Naive B cell (primary cell): ENCODE data around the gene C1QTNF12. TPM values are rescaled to one million over a fixed set of nuclear protein-coding genes. Genes with fewer than 3 reads are reported as not detected.

Experiments used
- ATAC-seq, 2 donors: fragments of 150-1000 bp; cut with Tn5 transposase; 2 replicates each; pipeline ENCODE4 v1.10.0; 2021; ENCODE audit warnings: low read depth in 2 of 2, mild to moderate bottlenecking in 2 of 2, moderate library complexity in 2 of 2
- DNase-seq: peaks from one replicate; pipeline ENCODE4 v3.0.0; 2022
- H3K27ac Mint-ChIP-seq, 6 donors: one replicate each; pipeline ENCODE4 v1.8.0; 2020 to 2022; ENCODE audit warnings: mild to moderate bottlenecking in 6 of 6, mixed read lengths in 6 of 6, moderate library complexity in 5 of 6, inconsistent platforms in 2 of 6
- H3K27me3 Mint-ChIP-seq, 3 donors: one replicate each; pipeline ENCODE4 v1.8.0; 2021 to 2022; ENCODE audit warnings: mixed read lengths in 3 of 3, mild to moderate bottlenecking in 1 of 3
- H3K36me3 Mint-ChIP-seq, 2 donors: one replicate each; pipeline ENCODE4 v1.8.0; 2020 to 2022; ENCODE audit warnings: mixed read lengths in 2 of 2, inconsistent platforms in 1 of 2, mild to moderate bottlenecking in 1 of 2
- H3K4me1 Mint-ChIP-seq, 3 donors: one replicate each; pipeline ENCODE4 v1.8.0; 2020 to 2022; ENCODE audit warnings: mixed read lengths in 3 of 3, inconsistent platforms in 1 of 3, mild to moderate bottlenecking in 1 of 3, moderate library complexity in 1 of 3
- H3K4me3 Mint-ChIP-seq, 8 donors: one replicate each; pipeline ENCODE4 v1.8.0; 2020 to 2022; ENCODE audit warnings: mild to moderate bottlenecking in 8 of 8, mixed read lengths in 8 of 8, moderate library complexity in 8 of 8, inconsistent platforms in 2 of 8
- H3K9me3 Mint-ChIP-seq, 7 donors: one replicate each; pipeline ENCODE4 v1.8.0; 2020 to 2022; ENCODE audit warnings: mixed read lengths in 7 of 7, mild to moderate bottlenecking in 5 of 7, inconsistent platforms in 2 of 7, moderate library complexity in 1 of 7
- polyA plus RNA-seq, 6 donors: library from polyadenylated mRNA; unstranded; fragments of 300-500 nt; fragmentation: Illumina TruSeq; gene quantifications; one replicate each; pipeline ENCODE4 v1.2.3, GENCODE V29; 2021; ENCODE audit warnings: low read depth in 6 of 6

C1QTNF12 gene
- polyA plus RNA-seq, 6 donors from 2014 or later, result not detected

DNA sequence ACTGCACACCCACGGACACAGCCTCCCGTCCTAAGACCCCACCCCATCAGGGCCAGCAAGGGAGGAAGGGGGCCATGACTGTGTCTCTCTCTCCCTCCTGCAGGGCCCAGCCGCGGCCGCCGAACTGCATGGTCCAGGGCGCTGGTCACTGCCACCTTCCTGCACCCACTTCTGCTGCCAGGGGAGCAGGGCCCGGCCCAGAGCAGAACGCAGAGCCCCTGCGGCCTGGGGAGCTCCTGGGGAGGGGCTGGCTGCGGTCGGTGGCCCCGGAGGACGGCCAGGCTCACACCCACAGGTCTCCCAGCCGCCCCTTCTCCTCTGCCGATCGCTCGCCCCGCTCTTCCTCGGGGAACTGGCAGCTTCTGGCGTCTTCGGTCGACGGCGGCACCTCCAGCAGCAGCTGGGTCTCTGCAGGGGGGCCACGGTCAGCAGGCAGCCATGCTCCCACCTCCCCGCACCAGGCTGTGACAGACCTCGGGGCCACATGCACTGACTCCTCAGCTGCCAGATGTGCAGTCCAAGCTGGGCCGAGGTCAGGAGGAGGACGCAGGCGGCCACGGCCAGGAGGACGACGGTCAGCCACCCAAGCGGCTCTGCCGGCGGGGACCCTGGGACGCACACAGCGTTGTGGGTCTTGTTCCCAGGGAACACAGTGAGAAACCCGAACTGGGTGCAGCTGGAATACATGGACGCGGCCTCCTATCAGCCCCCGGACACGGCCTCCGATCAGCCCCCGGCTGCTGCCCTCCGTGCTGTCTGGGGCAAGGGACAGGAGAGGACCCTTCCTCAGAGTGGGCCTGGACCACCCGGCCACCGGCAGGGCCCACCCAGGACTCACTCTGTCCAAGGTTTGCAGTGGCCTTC lies 42.7 kb downstream of the C1QTNF12 start:
- Mint-ChIP-seq H3K36me3 (no peaks in the 10 kb centered on the region), H3K9me3 (no peaks in the 10 kb centered on the region), H3K4me1 (peaks cover 16 to 28% (median 17%) of the 10 kb centered on the region in 3 donors), H3K27ac (peak overlapping the region in 2 of 6 donors; percentile 74 to 82), H3K27me3 (peaks cover 0 to 15% (median 9%) of the 10 kb centered on the region in 3 donors), H3K4me3 (peak overlapping the region in 2 of 8 donors; percentile 9 to 16)
- DNase-seq (no peak), ATAC-seq (no peak)

DNA sequence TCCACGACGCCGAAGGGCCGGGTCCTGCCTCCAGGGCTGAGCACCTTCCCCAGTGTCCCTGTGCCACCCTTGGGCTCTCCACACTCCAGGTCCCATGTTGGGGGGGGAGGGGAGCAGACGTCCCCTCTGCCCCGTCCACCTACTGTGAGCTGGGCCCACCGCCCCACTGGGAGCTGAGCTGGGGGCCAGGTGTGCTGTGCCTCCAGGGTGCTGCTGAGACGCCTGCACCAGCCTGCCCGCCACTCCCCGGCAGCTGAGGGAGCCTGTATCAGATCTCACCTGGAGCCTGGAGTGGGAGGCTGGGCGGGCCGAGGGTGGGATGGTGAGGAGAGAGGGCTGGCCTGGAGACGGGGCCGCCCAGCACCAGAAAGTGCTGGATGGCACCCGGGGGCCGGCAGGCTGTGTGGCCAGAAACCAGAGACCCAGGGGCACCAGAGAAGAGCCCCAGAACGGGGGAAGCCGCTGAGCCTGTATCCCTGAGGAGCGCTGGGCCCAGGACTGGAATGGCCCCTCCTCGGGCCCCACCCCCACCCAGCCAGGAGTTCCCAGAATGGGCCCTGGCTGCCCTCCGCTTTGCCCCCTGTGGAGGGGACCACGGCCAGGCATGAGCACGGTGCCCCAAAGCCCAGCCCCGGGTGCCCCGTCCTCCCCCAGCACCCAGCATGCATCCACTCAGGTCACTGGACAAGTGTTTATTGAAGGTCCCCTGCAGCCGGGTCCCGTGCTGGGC lies 43.5 kb downstream of the C1QTNF12 start:
- Mint-ChIP-seq H3K36me3 (no peaks in the 10 kb centered on the region), H3K27ac (peak overlapping the region in 3 of 6 donors; percentile 34 to 91 (median 82)), H3K9me3 (no peaks in the 10 kb centered on the region), H3K4me1 (peaks cover 9 to 20% (median 11%) of the 10 kb centered on the region in 3 donors), H3K4me3 (peak overlapping the region in 1 of 8 donors; percentile 27), H3K27me3 (peaks cover 0 to 7% (median 1%) of the 10 kb centered on the region in 3 donors)
- ATAC-seq (no peak), DNase-seq (no peak)

DNA sequence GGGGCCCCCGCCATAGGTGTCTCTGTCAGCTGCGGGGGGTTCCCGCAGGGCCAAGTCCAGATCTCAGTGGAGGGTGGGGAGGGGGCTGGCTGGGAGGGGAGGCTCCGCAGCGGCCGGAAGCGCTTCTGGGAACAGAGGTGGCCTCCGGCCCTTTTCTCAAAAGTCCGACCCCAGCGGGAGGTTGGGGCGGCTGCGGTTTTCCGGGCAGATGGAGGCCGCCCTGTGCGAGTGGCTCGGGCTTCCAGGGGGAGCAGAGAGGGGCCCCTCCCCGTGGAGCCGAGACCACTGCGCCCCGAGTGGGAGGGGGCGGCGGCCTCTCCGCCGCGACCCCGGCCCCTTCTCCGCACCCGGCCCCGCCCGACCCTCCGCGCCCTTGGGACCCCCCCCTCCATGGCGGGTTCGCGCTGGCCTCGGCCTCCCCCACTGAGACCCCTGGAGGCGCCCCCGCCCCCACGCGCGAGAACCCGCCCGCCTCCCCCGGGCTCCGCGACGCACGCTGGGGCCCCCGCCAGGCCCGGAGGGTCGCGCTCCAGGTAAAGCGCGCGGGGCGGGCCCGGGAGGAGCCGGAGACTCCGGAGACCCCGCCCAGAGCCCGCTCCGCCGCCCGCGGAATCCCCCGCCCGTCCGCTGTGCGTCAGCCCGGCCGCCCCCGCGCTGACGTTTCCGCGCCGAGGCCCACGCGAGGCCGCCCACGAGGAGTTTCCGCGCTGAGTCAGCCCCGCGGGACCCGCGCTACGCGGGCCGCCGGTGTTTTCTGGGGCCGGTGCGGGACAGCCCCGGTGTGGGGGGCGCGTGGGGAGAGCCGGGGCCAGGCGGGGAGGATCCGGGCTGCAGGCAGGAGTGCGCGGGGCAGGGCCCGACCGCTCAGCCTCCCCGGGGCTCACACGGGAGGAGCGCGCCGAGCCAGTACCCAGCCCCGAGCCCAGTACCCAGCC lies 45.4 kb downstream of the C1QTNF12 start:
- no peaks in the 10 kb centered on the region for H3K27me3 Mint-ChIP-seq
- DNase-seq (peak; percentile 93), ATAC-seq (peak; percentile 80 to 84)
- peak overlapping the region in 4 of 6 donors; percentile 76 to 97 (median 87) for H3K27ac Mint-ChIP-seq
- H3K4me3 Mint-ChIP-seq, result peak overlapping the region in 6 of 8 donors; percentile 29 to 58 (median 50)
- H3K9me3 Mint-ChIP-seq, result no peaks in the 10 kb centered on the region
- peaks cover 0 to 7% (median 5%) of the 10 kb centered on the region in 3 donors for H3K4me1 Mint-ChIP-seq
- no peaks in the 10 kb centered on the region for H3K36me3 Mint-ChIP-seq

DNA sequence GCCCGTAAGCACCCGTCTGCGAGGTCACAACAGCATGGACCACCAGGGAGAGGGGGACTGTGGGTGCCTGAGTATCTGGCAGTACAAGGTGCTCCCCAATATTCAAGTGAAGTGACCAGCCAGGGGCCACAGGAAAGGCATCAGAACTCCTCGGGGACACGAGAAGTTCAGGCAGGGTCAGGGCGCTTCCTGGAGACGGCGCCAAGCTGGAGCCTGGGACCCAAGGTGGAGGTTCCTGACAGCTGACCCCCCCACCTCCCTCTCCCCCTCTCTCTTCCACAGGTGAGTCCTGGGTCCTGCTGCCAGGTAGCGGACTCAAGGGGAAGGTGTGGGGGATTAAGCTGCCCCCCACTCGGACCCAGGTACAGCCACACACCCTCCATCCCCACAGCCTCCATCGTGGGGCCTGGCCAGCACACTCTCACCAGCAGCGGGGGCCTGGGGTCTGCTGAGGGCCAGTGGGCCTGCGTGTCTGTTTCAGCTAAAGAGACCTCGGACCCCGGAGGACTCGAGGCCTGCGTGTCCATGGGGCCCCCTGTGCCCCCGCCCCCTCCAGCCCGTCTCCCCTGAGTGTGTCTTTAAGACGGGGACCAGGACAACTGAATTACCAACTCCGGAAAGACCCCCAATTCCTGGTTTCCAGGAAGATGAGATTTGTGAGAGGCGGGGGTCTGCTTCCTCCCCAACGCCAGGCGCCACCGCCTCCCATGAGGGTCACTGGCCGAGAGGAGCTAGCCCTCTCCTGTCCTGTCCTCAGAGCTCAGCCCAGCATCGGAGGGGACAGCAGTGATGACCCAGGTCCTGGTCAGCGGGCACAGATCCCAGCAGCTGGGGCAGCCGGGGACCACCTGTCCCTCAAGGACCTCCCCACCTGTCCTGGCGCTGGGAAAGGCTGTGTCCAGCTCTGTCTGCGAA lies 46.3 kb downstream of the C1QTNF12 start:
- DNase-seq (no peak), ATAC-seq (no peak)
- H3K36me3 Mint-ChIP-seq, result peaks cover 1 to 3% of the 10 kb centered on the region in 2 donors
- peaks cover 0 to 6% (median under 1%) of the 10 kb centered on the region in 7 donors for H3K9me3 Mint-ChIP-seq
- peak overlapping the region; percentile 76 to 97 (median 87) for H3K27ac Mint-ChIP-seq
- peaks cover 0 to 5% (median 3%) of the 10 kb centered on the region in 3 donors for H3K4me1 Mint-ChIP-seq
- no peaks in the 10 kb centered on the region for H3K27me3 Mint-ChIP-seq
- peak overlapping the region in 7 of 8 donors; percentile 44 to 79 (median 69) for H3K4me3 Mint-ChIP-seq

DNA sequence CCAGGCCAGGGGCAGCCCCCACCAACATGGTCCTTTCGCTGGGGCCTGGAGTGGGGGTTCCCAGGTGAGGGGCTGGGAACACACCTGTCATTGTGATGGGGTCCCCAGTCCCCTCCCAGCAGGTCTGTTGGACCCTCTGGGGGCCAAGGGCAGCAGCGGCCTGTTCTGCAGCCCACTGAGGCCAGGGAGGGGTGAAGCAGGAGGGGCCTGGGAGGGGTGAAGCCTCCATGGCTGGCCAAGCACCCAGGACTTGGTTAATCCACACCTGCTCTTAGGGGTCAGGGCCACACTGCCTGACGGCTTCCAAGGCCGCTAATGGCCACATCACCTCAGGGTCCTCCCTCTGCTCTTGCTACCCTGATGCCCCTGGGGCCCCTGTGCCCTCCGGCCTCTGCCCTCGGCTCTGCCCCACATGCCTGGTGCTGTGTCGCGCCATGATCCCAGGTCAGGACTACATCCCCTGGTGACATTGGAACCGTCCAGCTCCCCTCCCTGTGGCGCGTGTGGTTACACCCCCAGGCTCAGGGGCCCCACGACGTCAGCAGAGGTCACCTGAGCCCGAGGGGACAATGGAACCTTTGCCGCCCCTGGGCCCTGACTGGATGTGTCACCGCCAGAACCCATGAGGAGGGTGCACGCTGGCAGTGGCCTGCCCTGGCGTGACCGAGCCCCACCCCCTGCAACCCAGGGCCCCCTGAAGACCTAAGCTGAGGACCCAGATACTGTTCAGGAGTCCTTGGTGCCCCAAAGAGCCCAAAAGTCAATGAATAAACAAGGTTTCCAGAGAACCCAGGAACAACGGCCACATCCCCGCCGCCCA lies 47.2 kb downstream of the C1QTNF12 start:
- Mint-ChIP-seq H3K27me3 (no peaks in the 10 kb centered on the region), H3K4me3 (peak overlapping the region; percentile 34 to 79 (median 62)), H3K9me3 (peaks cover 0 to 14% (median 7%) of the 10 kb centered on the region in 7 donors), H3K4me1 (peaks cover 0 to 5% (median 3%) of the 10 kb centered on the region in 3 donors), H3K27ac (peak overlapping the region; percentile 54 to 92 (median 85)), H3K36me3 (peaks cover 7 to 8% of the 10 kb centered on the region in 2 donors)
- DNase-seq (no peak), ATAC-seq (no peak)

DNA sequence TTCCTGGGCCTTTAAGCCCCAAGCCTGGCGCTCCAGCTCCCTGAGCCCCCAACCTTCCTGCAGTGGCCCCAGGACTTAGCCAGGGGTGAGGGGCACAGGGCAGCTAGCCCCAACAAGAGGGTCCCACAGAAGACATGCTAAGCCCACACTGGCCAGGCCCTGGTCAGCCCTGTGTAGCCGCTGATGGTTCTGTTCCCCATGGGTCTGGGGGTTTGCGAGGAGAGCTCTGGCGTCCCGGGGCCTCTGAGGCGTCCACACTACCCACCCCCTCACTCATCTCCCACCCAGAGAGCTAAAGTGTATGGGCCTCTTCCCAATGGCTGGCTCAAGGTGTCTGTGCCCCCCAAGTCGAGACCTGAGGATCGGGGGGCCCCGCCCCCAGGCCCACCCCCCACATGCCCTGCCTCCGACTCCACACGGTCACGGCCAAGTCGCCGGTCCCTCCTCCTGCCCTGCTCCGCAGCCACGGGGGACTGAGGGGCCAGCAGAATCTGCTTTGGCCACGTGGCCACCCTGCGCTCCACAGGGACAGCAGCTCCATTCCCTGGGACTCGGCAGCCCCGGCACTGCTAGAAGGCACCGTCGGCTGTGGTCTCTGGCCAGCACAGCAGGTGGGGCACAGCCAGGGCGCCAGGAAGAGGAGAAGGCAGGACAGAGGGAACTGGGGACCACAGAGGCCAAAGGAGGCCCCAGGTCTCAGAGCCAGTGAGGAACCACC lies 47.9 kb downstream of the C1QTNF12 start:
- H3K27me3 Mint-ChIP-seq, result no peaks in the 10 kb centered on the region
- DNase-seq (no peak), ATAC-seq (no peak)
- peak overlapping the region in 4 of 6 donors; percentile 49 to 84 (median 76) for H3K27ac Mint-ChIP-seq
- peaks cover 7 to 8% of the 10 kb centered on the region in 2 donors for H3K36me3 Mint-ChIP-seq
- H3K4me1 Mint-ChIP-seq, result peaks cover 0 to 5% (median 3%) of the 10 kb centered on the region in 3 donors
- peaks cover 0 to 18% (median 9%) of the 10 kb centered on the region in 7 donors for H3K9me3 Mint-ChIP-seq
- no peak overlapping the region for H3K4me3 Mint-ChIP-seq

DNA sequence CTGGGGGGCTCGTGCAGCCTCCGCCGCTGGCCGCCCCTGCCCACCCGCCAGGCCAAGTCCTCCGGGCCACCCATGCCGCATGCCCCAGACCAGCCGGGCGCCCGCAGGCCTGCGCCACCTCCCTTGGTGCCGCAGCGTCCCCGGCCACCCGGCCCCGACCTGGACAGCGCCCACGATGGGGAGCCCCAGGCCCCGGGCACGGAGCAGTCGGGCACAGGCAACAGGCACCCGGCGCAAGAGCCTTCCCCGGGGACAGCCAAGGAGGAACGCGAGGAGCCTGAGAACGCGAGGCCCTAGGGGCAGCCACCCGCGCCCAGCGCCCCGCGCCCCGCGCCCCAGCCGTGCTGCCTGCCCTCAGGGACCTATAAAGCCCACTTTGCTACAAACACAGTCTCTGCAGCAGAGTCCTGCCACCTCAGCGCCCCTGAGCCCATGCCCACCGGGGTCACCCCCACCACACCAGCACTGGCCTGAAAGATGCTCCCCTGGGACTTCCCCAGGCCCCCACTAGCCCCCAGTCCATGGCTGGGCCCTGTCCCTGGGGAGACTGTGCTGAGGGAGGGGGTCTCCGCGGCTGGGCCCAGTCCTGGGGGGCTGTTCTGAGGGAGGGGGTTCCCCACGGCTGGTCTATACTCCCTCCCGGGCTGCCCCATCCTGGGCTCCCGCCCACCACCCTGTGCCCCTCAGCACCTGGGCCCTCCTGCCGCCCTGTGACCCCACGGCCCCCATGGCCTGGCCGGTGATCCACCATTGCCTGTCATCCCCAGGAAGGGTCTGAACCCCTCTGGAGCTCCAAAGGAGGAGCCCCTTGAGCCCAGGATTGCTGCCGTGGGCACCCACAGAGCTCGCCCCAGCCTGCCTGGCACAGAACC lies 48.7 kb downstream of the C1QTNF12 start:
- peak overlapping the region in 4 of 6 donors; percentile 48 to 84 (median 60) for H3K27ac Mint-ChIP-seq
- H3K9me3 Mint-ChIP-seq, result peaks cover 0 to 18% (median 9%) of the 10 kb centered on the region in 7 donors
- DNase-seq (no peak), ATAC-seq (no peak)
- no peak overlapping the region for H3K4me3 Mint-ChIP-seq
- peaks cover 7 to 8% of the 10 kb centered on the region in 2 donors for H3K36me3 Mint-ChIP-seq
- no peaks in the 10 kb centered on the region for H3K27me3 Mint-ChIP-seq
- peaks cover 0 to 5% (median 3%) of the 10 kb centered on the region in 3 donors for H3K4me1 Mint-ChIP-seq

DNA sequence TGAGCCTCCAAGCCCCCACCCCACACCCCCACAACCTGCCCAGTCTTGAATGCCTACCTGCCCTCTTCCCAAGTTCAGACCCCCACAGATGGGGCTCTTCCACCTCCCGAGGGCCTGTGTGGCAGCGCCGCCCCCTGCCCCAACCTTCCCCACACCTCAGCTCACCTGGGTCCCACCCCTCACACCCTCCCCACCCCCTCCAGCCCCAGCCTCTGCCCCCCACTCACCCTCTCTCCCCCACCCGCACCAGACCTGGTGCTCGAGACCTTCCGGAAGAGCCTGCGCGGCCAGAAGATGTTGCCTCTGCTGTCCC lies 49.4 kb downstream of the C1QTNF12 start:
- H3K4me3 Mint-ChIP-seq, result no peak overlapping the region
- no peak for DNase-seq
- peaks cover 0 to 5% (median 3%) of the 10 kb centered on the region in 3 donors for H3K4me1 Mint-ChIP-seq
- H3K9me3 Mint-ChIP-seq, result peaks cover 1 to 19% (median 10%) of the 10 kb centered on the region in 7 donors
- ATAC-seq, result no peak
- H3K27me3 Mint-ChIP-seq, result peaks cover 0 to 1% (median 0%) of the 10 kb centered on the region in 3 donors
- peak overlapping the region in 2 of 6 donors; percentile 27 to 66 for H3K27ac Mint-ChIP-seq
- H3K36me3 Mint-ChIP-seq, result peaks cover 8 to 11% of the 10 kb centered on the region in 2 donors

DNA sequence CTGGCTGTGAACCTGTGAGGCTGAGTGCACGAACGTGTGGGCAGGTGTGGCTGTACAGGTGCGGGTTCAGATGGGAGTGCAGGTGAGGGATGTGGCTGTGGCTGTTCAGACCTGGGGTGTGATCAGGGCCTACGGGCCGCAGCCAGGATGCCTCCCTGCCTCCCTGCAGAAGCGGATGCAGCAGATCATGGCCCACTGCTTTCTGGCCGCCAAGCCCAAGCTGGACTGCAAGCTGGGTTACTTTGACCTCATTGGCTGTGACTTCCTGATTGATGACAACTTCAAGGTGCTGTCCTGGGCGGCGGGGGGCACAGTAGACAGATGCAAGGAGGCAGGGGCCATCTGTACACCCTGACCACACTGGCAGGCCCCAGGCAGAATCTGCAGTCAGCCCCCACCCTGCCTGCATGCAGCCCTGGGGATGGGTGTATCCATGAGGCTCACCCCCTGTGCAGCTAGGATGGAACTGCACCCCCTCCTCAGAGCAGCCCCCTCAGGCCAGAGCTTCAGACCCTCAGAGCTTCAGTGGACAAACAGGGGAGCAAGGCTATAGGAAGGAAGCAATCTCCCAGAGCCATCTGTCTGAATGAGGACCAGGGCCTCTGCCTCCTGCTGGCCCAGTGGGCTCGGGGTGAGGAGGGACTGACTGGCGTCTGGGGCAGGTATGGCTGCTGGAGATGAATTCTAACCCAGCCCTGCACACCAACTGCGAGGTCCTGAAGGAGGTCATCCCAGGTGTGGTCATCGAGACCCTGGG lies 49.9 kb downstream of the C1QTNF12 start:
- H3K27me3 Mint-ChIP-seq, result peaks cover 0 to 7% (median 5%) of the 10 kb centered on the region in 3 donors
- H3K36me3 Mint-ChIP-seq, result peaks cover 13 to 16% of the 10 kb centered on the region in 2 donors
- H3K9me3 Mint-ChIP-seq, result peaks cover 6 to 25% (median 15%) of the 10 kb centered on the region in 7 donors
- DNase-seq (no peak), ATAC-seq (no peak)
- peaks cover 0 to 5% (median 3%) of the 10 kb centered on the region in 3 donors for H3K4me1 Mint-ChIP-seq
- H3K4me3 Mint-ChIP-seq, result peak overlapping the region in 1 of 8 donors; percentile 50
- peak overlapping the region in 3 of 6 donors; percentile 27 to 71 (median 66) for H3K27ac Mint-ChIP-seq
